MM.1S (cell line): ENCODE results near the gene ARVCF.

Experiments used
- EZH2 ChIP-seq: fragments of 300-600 bp; sonication (generic); optimal IDR thresholded peaks from 2 replicates; pipeline ENCODE3; 2017; ENCODE audit warnings: low read depth, mild to moderate bottlenecking, antibody characterized with exemption, low read length, mixed read lengths
- EZH2phosphoT487 ChIP-seq: fragments of 300-600 bp; sonication (generic); IDR thresholded peaks from 2 replicates; pipeline ENCODE4 v1.6.1; 2018; ENCODE audit warnings: antibody characterized with exemption, low read length
- TF ChIP-seq, protein P1 (sequence below): fragments of 300-600 bp; sonication (generic); IDR thresholded peaks from 2 replicates; pipeline ENCODE4 v1.5.1; 2016; ENCODE audit warnings: antibody characterized with exemption, low read length, mixed read lengths

DNA sequence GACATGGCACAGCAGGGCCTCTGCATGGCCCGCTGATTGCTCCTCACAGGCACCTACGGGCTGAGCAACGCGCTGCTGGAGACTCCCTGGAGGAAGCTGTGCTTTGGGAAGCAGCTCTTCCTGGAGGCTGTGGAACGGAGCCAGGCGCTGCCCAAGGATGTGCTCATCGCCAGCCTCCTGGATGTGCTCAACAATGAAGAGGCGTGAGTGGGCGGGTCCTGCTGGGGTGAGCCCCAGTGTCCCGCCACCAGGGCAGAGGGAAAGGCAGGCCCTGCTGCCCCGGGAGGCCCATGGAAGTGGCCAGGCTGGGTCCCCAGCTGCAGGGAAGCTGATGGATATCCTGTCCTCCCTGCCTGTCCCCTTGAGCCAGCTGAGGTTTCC is 44.8 kb upstream of the ARVCF start:
- no peak for TF ChIP-seq EZH2phosphoT487
- no peak for TF ChIP-seq EZH2
- TF ChIP-seq, protein P1, sequence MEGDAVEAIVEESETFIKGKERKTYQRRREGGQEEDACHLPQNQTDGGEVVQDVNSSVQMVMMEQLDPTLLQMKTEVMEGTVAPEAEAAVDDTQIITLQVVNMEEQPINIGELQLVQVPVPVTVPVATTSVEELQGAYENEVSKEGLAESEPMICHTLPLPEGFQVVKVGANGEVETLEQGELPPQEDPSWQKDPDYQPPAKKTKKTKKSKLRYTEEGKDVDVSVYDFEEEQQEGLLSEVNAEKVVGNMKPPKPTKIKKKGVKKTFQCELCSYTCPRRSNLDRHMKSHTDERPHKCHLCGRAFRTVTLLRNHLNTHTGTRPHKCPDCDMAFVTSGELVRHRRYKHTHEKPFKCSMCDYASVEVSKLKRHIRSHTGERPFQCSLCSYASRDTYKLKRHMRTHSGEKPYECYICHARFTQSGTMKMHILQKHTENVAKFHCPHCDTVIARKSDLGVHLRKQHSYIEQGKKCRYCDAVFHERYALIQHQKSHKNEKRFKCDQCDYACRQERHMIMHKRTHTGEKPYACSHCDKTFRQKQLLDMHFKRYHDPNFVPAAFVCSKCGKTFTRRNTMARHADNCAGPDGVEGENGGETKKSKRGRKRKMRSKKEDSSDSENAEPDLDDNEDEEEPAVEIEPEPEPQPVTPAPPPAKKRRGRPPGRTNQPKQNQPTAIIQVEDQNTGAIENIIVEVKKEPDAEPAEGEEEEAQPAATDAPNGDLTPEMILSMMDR: no peak
